Measurements from ENCODE around the gene KATNB1.

The KATNB1 gene

GRCh38 chr16:57725554-57725953 lies 10.0 kb upstream of the KATNB1 start:
- H3K4me2 ChIP-seq (ENCODE audit: low read length) = no peak overlapping the region
- H3K9me3 ChIP-seq (ENCODE audit: control insufficient read depth, insufficient read depth, low read length) = no peaks in the 10 kb centered on the region
- H3K36me3 ChIP-seq (ENCODE audit: control insufficient read depth, low read length) = no peaks in the 10 kb centered on the region
- no peaks in the 10 kb centered on the region for H3K9me2 ChIP-seq (replicated peaks; ENCODE audit: control insufficient read depth, low read length)
- H3K79me2 ChIP-seq (ENCODE audit: control insufficient read depth, low read length) = no peaks in the 10 kb centered on the region
- no peaks in the 10 kb centered on the region for H3F3A ChIP-seq (ENCODE audit: control insufficient read depth, insufficient read depth)
- H3K4me3 ChIP-seq (ENCODE audit: low read length) = no peak overlapping the region
- no peak overlapping the region for H3K27ac ChIP-seq (ENCODE audit: low read depth, low read length)
- TF ChIP-seq, protein P1, sequence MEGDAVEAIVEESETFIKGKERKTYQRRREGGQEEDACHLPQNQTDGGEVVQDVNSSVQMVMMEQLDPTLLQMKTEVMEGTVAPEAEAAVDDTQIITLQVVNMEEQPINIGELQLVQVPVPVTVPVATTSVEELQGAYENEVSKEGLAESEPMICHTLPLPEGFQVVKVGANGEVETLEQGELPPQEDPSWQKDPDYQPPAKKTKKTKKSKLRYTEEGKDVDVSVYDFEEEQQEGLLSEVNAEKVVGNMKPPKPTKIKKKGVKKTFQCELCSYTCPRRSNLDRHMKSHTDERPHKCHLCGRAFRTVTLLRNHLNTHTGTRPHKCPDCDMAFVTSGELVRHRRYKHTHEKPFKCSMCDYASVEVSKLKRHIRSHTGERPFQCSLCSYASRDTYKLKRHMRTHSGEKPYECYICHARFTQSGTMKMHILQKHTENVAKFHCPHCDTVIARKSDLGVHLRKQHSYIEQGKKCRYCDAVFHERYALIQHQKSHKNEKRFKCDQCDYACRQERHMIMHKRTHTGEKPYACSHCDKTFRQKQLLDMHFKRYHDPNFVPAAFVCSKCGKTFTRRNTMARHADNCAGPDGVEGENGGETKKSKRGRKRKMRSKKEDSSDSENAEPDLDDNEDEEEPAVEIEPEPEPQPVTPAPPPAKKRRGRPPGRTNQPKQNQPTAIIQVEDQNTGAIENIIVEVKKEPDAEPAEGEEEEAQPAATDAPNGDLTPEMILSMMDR (IDR thresholded peaks at IDR 0.05; ENCODE audit: low read depth, low read length, poor library complexity, severe bottlenecking) = no peak
- no peak for TF ChIP-seq EZH2phosphoT487 (IDR thresholded peaks at IDR 0.05; ENCODE audit: borderline replicate concordance, low read length)
- H3K27me3 ChIP-seq (ENCODE audit: control insufficient read depth, low read length) = no peaks in the 10 kb centered on the region
- H3K4me1 ChIP-seq (ENCODE audit: control insufficient read depth, low read length) = peaks cover 8% of the 10 kb centered on the region; the same call in 1 of the 2 replicates
- H4K20me1 ChIP-seq (ENCODE audit: control insufficient read depth, insufficient read depth, low read depth, low read length) = no peaks in the 10 kb centered on the region

GRCh38 chr16:57725976-57726375 lies 9.6 kb upstream of the KATNB1 start:
- no peaks in the 10 kb centered on the region for H3K9me3 ChIP-seq (ENCODE audit: control insufficient read depth, insufficient read depth, low read length)
- no peak overlapping the region for H3K4me2 ChIP-seq (ENCODE audit: low read length)

GRCh38 chr16:57726433-57726947 lies 9.1 kb upstream of the KATNB1 start:
- Histone ChIP-seq H3K27ac (ENCODE audit: low read depth, low read length) (no peak overlapping the region), H3K4me2 (ENCODE audit: low read length) (no peak overlapping the region), H3F3A (ENCODE audit: control insufficient read depth, insufficient read depth) (no peaks in the 10 kb centered on the region), H3K4me1 (ENCODE audit: control insufficient read depth, low read length) (peaks cover 8% of the 10 kb centered on the region; the same call in 1 of the 2 replicates), H4K20me1 (ENCODE audit: control insufficient read depth, insufficient read depth, low read depth, low read length) (no peaks in the 10 kb centered on the region), H3K4me3 (ENCODE audit: low read length) (no peak overlapping the region), H3K9me2 (replicated peaks; ENCODE audit: control insufficient read depth, low read length) (no peaks in the 10 kb centered on the region), H3K27me3 (ENCODE audit: control insufficient read depth, low read length) (no peaks in the 10 kb centered on the region), H3K9me3 (ENCODE audit: control insufficient read depth, insufficient read depth, low read length) (no peaks in the 10 kb centered on the region), H3K36me3 (ENCODE audit: control insufficient read depth, low read length) (no peaks in the 10 kb centered on the region), H3K79me2 (ENCODE audit: control insufficient read depth, low read length) (no peaks in the 10 kb centered on the region)
- TF ChIP-seq EZH2phosphoT487 (IDR thresholded peaks at IDR 0.05; ENCODE audit: borderline replicate concordance, low read length) = no peak
- TF ChIP-seq, protein P1 (IDR thresholded peaks at IDR 0.05; ENCODE audit: low read depth, low read length, poor library complexity, severe bottlenecking) = no peak

More at GRCh38 chr16:57725976-57726375, 9.6 kb upstream of the KATNB1 start:
- Histone ChIP-seq H3K9me2 (replicated peaks; ENCODE audit: control insufficient read depth, low read length) (no peaks in the 10 kb centered on the region), H3K4me1 (ENCODE audit: control insufficient read depth, low read length) (peaks cover 8% of the 10 kb centered on the region; the same call in 1 of the 2 replicates), H4K20me1 (ENCODE audit: control insufficient read depth, insufficient read depth, low read depth, low read length) (no peaks in the 10 kb centered on the region), H3K27ac (ENCODE audit: low read depth, low read length) (no peak overlapping the region), H3F3A (ENCODE audit: control insufficient read depth, insufficient read depth) (no peaks in the 10 kb centered on the region), H3K4me3 (ENCODE audit: low read length) (no peak overlapping the region), H3K36me3 (ENCODE audit: control insufficient read depth, low read length) (no peaks in the 10 kb centered on the region), H3K27me3 (ENCODE audit: control insufficient read depth, low read length) (no peaks in the 10 kb centered on the region), H3K79me2 (ENCODE audit: control insufficient read depth, low read length) (no peaks in the 10 kb centered on the region)
- no peak for TF ChIP-seq EZH2phosphoT487 (IDR thresholded peaks at IDR 0.05; ENCODE audit: borderline replicate concordance, low read length)
- TF ChIP-seq, protein P1 (IDR thresholded peaks at IDR 0.05; ENCODE audit: low read depth, low read length, poor library complexity, severe bottlenecking) = no peak
